HG03103 (cell line): ENCODE data around the gene PPP1CB.

Experiments
- ATAC-seq: cut with Tn5 transposase; IDR thresholded peaks from one replicate; pipeline ENCODE4 v1.9.1; 2021; ENCODE audit warnings: low read depth; ENCODE audit not compliant: unreplicated experiment

Gene PPP1CB

DNA sequence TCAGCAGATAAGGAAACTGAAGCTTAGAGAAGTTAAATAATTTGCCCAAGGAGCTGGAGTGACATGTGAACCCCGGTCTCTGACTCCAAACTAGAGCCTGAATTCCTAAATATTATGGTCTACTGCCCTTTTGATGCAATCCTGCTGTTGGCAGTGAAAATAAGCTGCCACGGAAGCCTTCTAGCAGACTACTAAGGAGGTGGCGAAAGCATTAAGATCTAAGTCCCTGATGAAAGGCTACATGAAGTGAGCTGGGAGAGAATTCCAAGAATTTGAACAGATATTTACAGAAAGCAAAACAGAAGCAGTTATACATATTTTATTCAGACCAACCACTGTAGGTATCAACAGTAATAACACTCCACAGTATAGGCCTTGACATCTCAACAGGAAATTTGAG is 90.4 kb downstream of the PPP1CB start:
- no peak for ATAC-seq
